Suprapubic skin (tissue), 4 donors: ENCODE measurements around the gene NPM1. TPM values are rescaled to one million over a fixed set of nuclear protein-coding genes. Genes with fewer than 3 reads are reported as not detected.
"Not testable (repeated sequence)": the region's sequence is repeated elsewhere in the genome, so short reads cannot be mapped to it uniquely, and the experiment has no call there.

Source experiments
- DNase-seq, 2 donors: peaks; one replicate each; pipeline ENCODE4 v3.0.0-alpha.2; 2019; ENCODE audit warnings: low spot score in 2 of 2
- H3K27ac ChIP-seq: fragments of 200-600 bp; sonication (generic); one replicate; pipeline ENCODE4 v1.5.1; 2019
- H3K27me3 ChIP-seq: fragments of 200-600 bp; sonication (generic); one replicate; pipeline ENCODE4 v1.5.1; 2019
- H3K36me3 ChIP-seq: fragments of 200-600 bp; sonication (generic); one replicate; pipeline ENCODE4 v1.5.1; 2019
- H3K4me1 ChIP-seq: fragments of 200-600 bp; sonication (generic); one replicate; pipeline ENCODE4 v1.5.1; 2019
- H3K4me3 ChIP-seq: fragments of 200-600 bp; sonication (generic); one replicate; pipeline ENCODE4 v1.5.1; 2019; ENCODE audit warnings: mild to moderate bottlenecking
- H3K9me3 ChIP-seq: fragments of 200-600 bp; sonication (generic); one replicate; pipeline ENCODE4 v1.5.1; 2019
- EP300 ChIP-seq: sonication (generic); formaldehyde crosslinking; IDR thresholded peaks from one replicate; pipeline ENCODE4 v1.6.1; 2017; ENCODE audit warnings: antibody characterized with exemption
- POLR2A ChIP-seq, 2 donors: fragments of 450-650 bp; IDR thresholded peaks; one replicate each; pipeline ENCODE4 v1.6.1; 2017; ENCODE audit warnings: antibody characterized with exemption in 2 of 2, mild to moderate bottlenecking in 2 of 2, moderate library complexity in 2 of 2
- POLR2AphosphoS5 ChIP-seq, 3 donors: sonication (generic); formaldehyde crosslinking; IDR thresholded peaks; one replicate each; pipeline ENCODE4 v1.6.1; 2017; ENCODE audit warnings: antibody characterized with exemption in 3 of 3
- WGBS: methylation state at CpG from one replicate; pipeline ENCODE4 v1.1.5; 2018; 5-methylcytosine and 5-hydroxymethylcytosine counted together
- total RNA-seq, 4 donors: library from RNA; depleted of rRNA; stranded (reverse); fragments of >200 nt; gene quantifications; one replicate each; pipeline ENCODE4 v1.1.0, GENCODE V29; 2016
- TF ChIP-seq, protein P1 (sequence below), 2 donors: fragments of 200-600 bp in 1 of 2; fragments of 450-650 bp in 1 of 2; sonication (generic) in 1 of 2; IDR thresholded peaks; one replicate each; pipeline ENCODE4 v1.5.1; 2016 to 2019; ENCODE audit warnings: antibody characterized with exemption in 2 of 2, mild to moderate bottlenecking in 1 of 2, moderate library complexity in 1 of 2

NPM1 gene
- total RNA-seq, 4 donors from 2014 or later = 439 to 524 (median 469) TPM

DNA sequence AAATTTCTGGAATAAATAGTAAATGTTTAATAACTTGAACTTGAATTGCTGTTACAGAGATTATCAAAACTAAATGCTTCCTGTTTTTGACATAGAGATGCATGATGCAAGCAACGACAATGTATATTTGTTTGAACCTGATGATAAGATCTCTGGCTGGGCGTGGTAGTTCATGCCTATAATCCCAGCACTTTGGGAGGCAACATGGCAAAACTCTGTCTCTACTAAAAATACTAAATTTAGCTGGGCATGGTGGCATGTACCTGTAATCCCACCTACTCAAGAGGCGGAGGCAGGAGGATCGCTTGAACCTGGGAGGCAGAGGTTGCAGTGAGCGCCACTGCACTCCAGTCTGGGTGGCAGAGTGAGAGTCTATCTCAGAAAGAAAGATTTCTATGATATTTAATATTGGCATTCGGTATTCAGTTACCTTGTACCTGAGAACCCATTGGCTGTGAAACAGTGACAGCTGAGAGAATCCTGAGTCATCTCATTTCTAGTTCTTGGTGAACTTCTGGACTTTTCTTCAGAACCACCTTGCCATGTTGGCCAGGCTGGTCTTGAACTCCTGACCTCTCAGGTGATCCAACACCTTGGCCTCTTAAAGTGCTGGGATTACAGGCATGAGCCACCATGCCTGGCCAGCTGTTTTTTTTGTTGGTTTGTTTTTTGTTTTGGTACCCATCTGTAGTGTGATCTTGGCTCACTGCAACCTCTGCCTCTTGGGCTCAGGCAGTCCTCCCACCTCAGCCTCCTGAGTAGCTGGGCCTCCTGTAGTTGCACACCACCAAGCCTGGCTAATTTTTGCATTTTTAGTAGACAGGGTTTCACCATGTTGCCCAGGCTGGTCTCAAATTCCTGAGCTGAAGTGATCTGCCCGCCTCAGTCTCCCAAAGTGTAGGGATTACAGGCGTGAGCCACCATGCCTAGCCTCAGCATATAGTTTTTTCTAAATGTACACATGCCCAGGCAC, 21.8 kb downstream of the NPM1 start:
- 85% methylated on average over 8 of the region's 8 CpGs for WGBS
- H3K27ac ChIP-seq = no peak overlapping the region
- no peaks in the 10 kb centered on the region for H3K9me3 ChIP-seq
- H3K4me1 ChIP-seq = peaks cover 4% of the 10 kb centered on the region
- no peaks in the 10 kb centered on the region for H3K27me3 ChIP-seq
- H3K36me3 ChIP-seq = peaks cover 75% of the 10 kb centered on the region
- DNase-seq = no peak
- no peak overlapping the region for H3K4me3 ChIP-seq
- TF ChIP-seq EP300 = no peak
- no peak for TF ChIP-seq POLR2A (IDR thresholded peaks at IDR 0.05)
- no peak for TF ChIP-seq POLR2AphosphoS5 (IDR thresholded peaks at IDR 0.05)
- TF ChIP-seq, protein P1, sequence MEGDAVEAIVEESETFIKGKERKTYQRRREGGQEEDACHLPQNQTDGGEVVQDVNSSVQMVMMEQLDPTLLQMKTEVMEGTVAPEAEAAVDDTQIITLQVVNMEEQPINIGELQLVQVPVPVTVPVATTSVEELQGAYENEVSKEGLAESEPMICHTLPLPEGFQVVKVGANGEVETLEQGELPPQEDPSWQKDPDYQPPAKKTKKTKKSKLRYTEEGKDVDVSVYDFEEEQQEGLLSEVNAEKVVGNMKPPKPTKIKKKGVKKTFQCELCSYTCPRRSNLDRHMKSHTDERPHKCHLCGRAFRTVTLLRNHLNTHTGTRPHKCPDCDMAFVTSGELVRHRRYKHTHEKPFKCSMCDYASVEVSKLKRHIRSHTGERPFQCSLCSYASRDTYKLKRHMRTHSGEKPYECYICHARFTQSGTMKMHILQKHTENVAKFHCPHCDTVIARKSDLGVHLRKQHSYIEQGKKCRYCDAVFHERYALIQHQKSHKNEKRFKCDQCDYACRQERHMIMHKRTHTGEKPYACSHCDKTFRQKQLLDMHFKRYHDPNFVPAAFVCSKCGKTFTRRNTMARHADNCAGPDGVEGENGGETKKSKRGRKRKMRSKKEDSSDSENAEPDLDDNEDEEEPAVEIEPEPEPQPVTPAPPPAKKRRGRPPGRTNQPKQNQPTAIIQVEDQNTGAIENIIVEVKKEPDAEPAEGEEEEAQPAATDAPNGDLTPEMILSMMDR (IDR thresholded peaks at IDR 0.05) = no peak

DNA sequence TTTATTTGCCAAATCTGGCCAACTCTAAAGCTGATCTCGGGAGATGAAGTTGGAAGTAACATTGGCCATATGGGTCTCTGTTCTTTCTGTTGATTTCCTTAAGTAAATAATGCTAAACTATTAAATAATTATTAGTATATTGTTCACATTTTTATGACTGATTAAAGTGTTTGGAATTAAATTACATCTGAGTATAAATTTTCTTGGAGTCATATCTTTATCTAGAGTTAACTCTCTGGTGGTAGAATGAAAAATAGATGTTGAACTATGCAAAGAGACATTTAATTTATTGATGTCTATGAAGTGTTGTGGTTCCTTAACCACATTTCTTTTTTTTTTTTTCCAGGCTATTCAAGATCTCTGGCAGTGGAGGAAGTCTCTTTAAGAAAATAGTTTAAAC, 22.5 kb downstream of the NPM1 start:
- Histone ChIP-seq H3K36me3 (peaks cover 70% of the 10 kb centered on the region), H3K4me3 (no peak overlapping the region), H3K27me3 (no peaks in the 10 kb centered on the region), H3K9me3 (no peaks in the 10 kb centered on the region), H3K4me1 (peaks cover 4% of the 10 kb centered on the region), H3K27ac (no peak overlapping the region)
- DNase-seq = no peak
- 0% methylated on average over 1 of the region's 1 CpG for WGBS
- TF ChIP-seq POLR2A (IDR thresholded peaks at IDR 0.05) (no peak), POLR2AphosphoS5 (IDR thresholded peaks at IDR 0.05) (no peak), EP300 (no peak)
- TF ChIP-seq, protein P1 (IDR thresholded peaks at IDR 0.05) = no peak

DNA sequence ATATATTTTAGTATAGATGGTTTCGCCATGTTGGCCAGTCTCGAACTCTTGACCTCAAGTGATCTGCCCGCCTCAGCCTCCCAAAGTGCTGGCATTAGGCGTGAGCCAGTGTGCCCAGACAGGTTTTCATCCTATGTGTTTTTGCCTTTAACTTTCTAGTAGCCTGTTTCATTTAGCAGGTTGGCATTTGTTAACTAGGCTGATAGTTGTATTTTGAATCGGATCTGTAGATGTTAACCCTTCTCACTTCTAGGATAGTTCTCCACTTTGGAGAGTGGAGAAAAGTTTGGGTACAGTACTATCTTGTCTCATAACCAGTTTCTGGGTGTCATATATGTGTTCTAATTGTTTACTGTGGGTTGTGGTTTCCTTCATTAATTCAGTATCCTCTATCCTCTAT, 24.5 kb downstream of the NPM1 start:
- H3K4me1 ChIP-seq = peaks cover 4% of the 10 kb centered on the region
- no peak for DNase-seq
- peaks cover 57% of the 10 kb centered on the region for H3K36me3 ChIP-seq
- no peak overlapping the region for H3K4me3 ChIP-seq
- H3K9me3 ChIP-seq = no peaks in the 10 kb centered on the region
- H3K27ac ChIP-seq = no peak overlapping the region
- 91% methylated on average over 5 of the region's 5 CpGs for WGBS
- no peaks in the 10 kb centered on the region for H3K27me3 ChIP-seq
- TF ChIP-seq, protein P1 (IDR thresholded peaks at IDR 0.05) = no peak
- TF ChIP-seq POLR2A (IDR thresholded peaks at IDR 0.05) (no peak), EP300 (no peak), POLR2AphosphoS5 (IDR thresholded peaks at IDR 0.05) (no peak)

DNA sequence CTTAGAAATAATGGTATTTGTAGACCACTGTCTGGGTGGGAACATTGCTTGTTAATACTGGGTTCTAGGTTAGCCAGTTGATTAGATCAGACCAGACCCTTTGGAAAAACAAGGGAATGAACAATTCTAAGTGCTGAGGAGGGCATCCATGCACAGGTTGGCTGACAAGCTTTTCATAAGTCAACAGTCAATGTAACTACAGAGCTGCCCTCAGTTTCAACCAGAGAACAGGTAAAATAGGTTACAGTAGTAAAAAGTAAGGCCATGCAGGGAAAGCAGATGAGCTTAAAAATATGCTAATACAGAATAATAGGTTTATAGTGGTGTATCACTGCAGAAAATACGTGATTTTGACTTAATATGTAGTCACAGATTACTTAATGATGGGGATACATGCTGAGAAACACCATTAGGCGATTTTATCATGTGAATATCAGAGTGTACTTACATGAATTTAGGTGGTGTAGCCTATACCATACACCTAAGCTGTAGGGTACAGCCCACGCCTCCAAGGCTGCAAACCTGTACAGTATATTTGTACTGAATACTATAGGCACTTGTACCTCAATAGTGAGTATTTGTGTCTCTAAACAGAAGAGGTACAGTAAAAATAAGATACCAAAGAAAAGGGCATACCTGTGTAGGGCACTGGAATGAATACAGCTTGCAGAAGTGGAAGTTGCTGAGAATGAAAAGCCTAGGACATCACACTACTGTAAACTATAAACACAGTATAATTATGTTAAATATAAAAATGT, 25.7 kb downstream of the NPM1 start:
- Histone ChIP-seq H3K9me3 (no peaks in the 10 kb centered on the region), H3K4me3 (no peak overlapping the region), H3K27ac (no peak overlapping the region), H3K36me3 (peaks cover 46% of the 10 kb centered on the region), H3K4me1 (peaks cover 4% of the 10 kb centered on the region), H3K27me3 (no peaks in the 10 kb centered on the region)
- no peak for TF ChIP-seq POLR2AphosphoS5 (IDR thresholded peaks at IDR 0.05)
- no peak for TF ChIP-seq EP300
- TF ChIP-seq, protein P1 (IDR thresholded peaks at IDR 0.05) = no peak
- no peak for TF ChIP-seq POLR2A (IDR thresholded peaks at IDR 0.05)
- 94% methylated on average over 3 of the region's 3 CpGs for WGBS
- DNase-seq = peak in 1 of 2 donors; percentile 2

- H3K4me1 ChIP-seq, H3K27ac ChIP-seq, H3K4me3 ChIP-seq, H3K9me3 ChIP-seq, DNase-seq, H3K27me3 ChIP-seq: not testable (repeated sequence)
- peaks cover 39% of the 10 kb centered on the region for H3K36me3 ChIP-seq
- 94% methylated on average over 5 of the region's 5 CpGs for WGBS
Measured at GRCh38 chr5:171413993-171414392, 26.3 kb downstream of the NPM1 start.
